Measurements from ENCODE around the gene ZSWIM4. TPM values are rescaled to one million over a fixed set of nuclear protein-coding genes. Genes with fewer than 3 reads are reported as not detected.
"Not testable (repeated sequence)": the region's sequence is repeated elsewhere in the genome, so short reads cannot be mapped to it uniquely, and the experiment has no call there.

The ZSWIM4 gene
- 8.5 and 18.6 TPM in 2 replicates for total RNA-seq

GRCh38 chr19:13794757-13795589, at the start of gene ZSWIM4:
Gene ZSWIM4 (plus strand): TSS chr19:13795443. CDS start chr19:13795649, 206 bp downstream.
- DNase-seq (ENCODE audit: low read depth in 2 of 2): peak; percentile 96 to 99

- no peak for DNase-seq (ENCODE audit: low read depth in 2 of 2)
Observed at GRCh38 chr19:13747098-13747453, 48.2 kb upstream of the ZSWIM4 start.

GRCh38 chr19:13748169-13748828, 46.9 kb upstream of the ZSWIM4 start:
- peak in 1 of 2 donors; percentile 46 for DNase-seq (ENCODE audit: low read depth in 2 of 2)

GRCh38 chr19:13751436-13751835, 43.8 kb upstream of the ZSWIM4 start:
- DNase-seq (ENCODE audit: low read depth in 2 of 2): no peak

- DNase-seq (ENCODE audit: low read depth in 2 of 2): not testable (repeated sequence)
Observed at GRCh38 chr19:13753622-13754021, 41.6 kb upstream of the ZSWIM4 start.

- DNase-seq (ENCODE audit: low read depth in 2 of 2): no peak
Observed at GRCh38 chr19:13756210-13756609, 39.0 kb upstream of the ZSWIM4 start.

GRCh38 chr19:13757805-13758772, 37.2 kb upstream of the ZSWIM4 start:
- DNase-seq (ENCODE audit: low read depth in 2 of 2): no peak

- no peak for DNase-seq (ENCODE audit: low read depth in 2 of 2)
Observed at GRCh38 chr19:13758795-13759194, 36.4 kb upstream of the ZSWIM4 start.

- DNase-seq (ENCODE audit: low read depth in 2 of 2): no peak
Observed at GRCh38 chr19:13761423-13761822, 33.8 kb upstream of the ZSWIM4 start.

GRCh38 chr19:13762635-13763235, 32.5 kb upstream of the ZSWIM4 start:
- no peak for DNase-seq (ENCODE audit: low read depth in 2 of 2)

- DNase-seq (ENCODE audit: low read depth in 2 of 2): no peak
Observed at GRCh38 chr19:13763265-13763664, 32.0 kb upstream of the ZSWIM4 start.

- peak; percentile 55 to 68 for DNase-seq (ENCODE audit: low read depth in 2 of 2)
Observed at GRCh38 chr19:13764101-13764807, 31.0 kb upstream of the ZSWIM4 start, which contains the start of gene MRI1. Gene MRI1 (plus strand): TSS chr19:13764522. CDS start chr19:13764589, 67 bp downstream.

- peak in 1 of 2 donors; percentile 33 for DNase-seq (ENCODE audit: low read depth in 2 of 2)
Observed at GRCh38 chr19:13764821-13765394, 30.3 kb upstream of the ZSWIM4 start.

GRCh38 chr19:13765395-13766094, 29.7 kb upstream of the ZSWIM4 start:
- no peak for DNase-seq (ENCODE audit: low read depth in 2 of 2)

GRCh38 chr19:13766095-13766481, 29.2 kb upstream of the ZSWIM4 start:
- DNase-seq (ENCODE audit: low read depth in 2 of 2): no peak

GRCh38 chr19:13768510-13768909, 26.7 kb upstream of the ZSWIM4 start:
- DNase-seq (ENCODE audit: low read depth in 2 of 2): no peak

- DNase-seq (ENCODE audit: low read depth in 2 of 2): no peak
Observed at GRCh38 chr19:13770013-13770635, 25.1 kb upstream of the ZSWIM4 start.

GRCh38 chr19:13774217-13775191, 20.7 kb upstream of the ZSWIM4 start, which contains the start of gene C19orf53:
Gene C19orf53 (plus strand): TSS chr19:13774456. CDS start chr19:13774478, 22 bp downstream.
- DNase-seq (ENCODE audit: low read depth in 2 of 2): peak; percentile 90 to 93

Measured in dermis microvascular lymphatic vessel endothelial cell (primary cell).